Chondrocyte (in vitro differentiated cells): ENCODE data around the gene DDO. TPM values are rescaled to one million over a fixed set of nuclear protein-coding genes. Genes with fewer than 3 reads are reported as not detected.

ENCODE experiments used
- DNase-seq: peaks from one replicate; pipeline ENCODE4 v3.0.0; 2021; ENCODE audit warnings: mixed read lengths, low spot score
- H3K27ac Mint-ChIP-seq: one replicate; pipeline ENCODE4 v1.8.0; 2021; ENCODE audit warnings: mild to moderate bottlenecking, moderate library complexity, mixed read lengths; ENCODE audit not compliant: unreplicated experiment
- H3K27me3 Mint-ChIP-seq: 2 replicates; pipeline ENCODE4 v1.8.0; 2021; ENCODE audit warnings: low read depth, mixed read lengths
- H3K36me3 Mint-ChIP-seq: 2 replicates; pipeline ENCODE4 v1.8.0; 2021; ENCODE audit warnings: low read depth, mixed read lengths
- H3K4me1 Mint-ChIP-seq: 2 replicates; pipeline ENCODE4 v1.8.0; 2021; ENCODE audit warnings: low read depth, mild to moderate bottlenecking, mixed read lengths
- H3K4me3 Mint-ChIP-seq: one replicate; pipeline ENCODE4 v1.8.0; 2021; ENCODE audit warnings: mild to moderate bottlenecking, moderate library complexity, mixed read lengths; ENCODE audit not compliant: unreplicated experiment
- H3K9me3 Mint-ChIP-seq: 2 replicates; pipeline ENCODE4 v1.8.0; 2021; ENCODE audit warnings: low read depth, mixed read lengths
- total RNA-seq: library from RNA; stranded (reverse); gene quantifications from 3 replicates; pipeline ENCODE4 v1.2.1, GENCODE V29; 2021
- TF ChIP-seq, protein P1 (sequence below): fragments of 200-600 bp; sonication (generic); IDR thresholded peaks from 2 replicates; pipeline ENCODE4 v1.5.0; 2021; ENCODE audit warnings: antibody characterized with exemption, mild to moderate bottlenecking, moderate library complexity

DDO gene
- total RNA-seq, 1 donor from 2014 or later: not detected

DNA sequence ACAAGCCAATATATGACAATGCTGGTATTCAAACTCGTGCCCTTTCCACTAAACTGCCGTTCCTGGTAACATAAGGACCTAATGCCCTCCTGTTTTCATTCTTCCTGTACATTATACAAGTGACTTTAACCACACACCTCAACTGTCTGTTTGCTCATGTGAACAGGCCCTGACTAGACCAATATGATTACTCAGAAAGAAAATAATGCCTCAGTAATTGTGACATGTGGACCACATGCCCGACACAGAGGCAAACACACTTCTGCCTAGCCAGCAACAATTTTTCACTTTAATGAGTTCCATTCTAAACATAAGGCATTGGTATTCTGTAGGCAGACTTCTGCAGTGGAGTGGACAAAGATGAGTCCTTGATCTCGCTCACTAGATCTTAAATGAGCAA, 31.0 kb upstream of the DDO start:
- Mint-ChIP-seq H3K27ac (no peak overlapping the region), H3K27me3 (peaks cover 22% of the 10 kb centered on the region), H3K9me3 (no peaks in the 10 kb centered on the region), H3K4me1 (no peaks in the 10 kb centered on the region), H3K4me3 (no peak overlapping the region), H3K36me3 (no peaks in the 10 kb centered on the region)
- DNase-seq: no peak
- TF ChIP-seq, protein P1, sequence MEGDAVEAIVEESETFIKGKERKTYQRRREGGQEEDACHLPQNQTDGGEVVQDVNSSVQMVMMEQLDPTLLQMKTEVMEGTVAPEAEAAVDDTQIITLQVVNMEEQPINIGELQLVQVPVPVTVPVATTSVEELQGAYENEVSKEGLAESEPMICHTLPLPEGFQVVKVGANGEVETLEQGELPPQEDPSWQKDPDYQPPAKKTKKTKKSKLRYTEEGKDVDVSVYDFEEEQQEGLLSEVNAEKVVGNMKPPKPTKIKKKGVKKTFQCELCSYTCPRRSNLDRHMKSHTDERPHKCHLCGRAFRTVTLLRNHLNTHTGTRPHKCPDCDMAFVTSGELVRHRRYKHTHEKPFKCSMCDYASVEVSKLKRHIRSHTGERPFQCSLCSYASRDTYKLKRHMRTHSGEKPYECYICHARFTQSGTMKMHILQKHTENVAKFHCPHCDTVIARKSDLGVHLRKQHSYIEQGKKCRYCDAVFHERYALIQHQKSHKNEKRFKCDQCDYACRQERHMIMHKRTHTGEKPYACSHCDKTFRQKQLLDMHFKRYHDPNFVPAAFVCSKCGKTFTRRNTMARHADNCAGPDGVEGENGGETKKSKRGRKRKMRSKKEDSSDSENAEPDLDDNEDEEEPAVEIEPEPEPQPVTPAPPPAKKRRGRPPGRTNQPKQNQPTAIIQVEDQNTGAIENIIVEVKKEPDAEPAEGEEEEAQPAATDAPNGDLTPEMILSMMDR: no peak

DNA sequence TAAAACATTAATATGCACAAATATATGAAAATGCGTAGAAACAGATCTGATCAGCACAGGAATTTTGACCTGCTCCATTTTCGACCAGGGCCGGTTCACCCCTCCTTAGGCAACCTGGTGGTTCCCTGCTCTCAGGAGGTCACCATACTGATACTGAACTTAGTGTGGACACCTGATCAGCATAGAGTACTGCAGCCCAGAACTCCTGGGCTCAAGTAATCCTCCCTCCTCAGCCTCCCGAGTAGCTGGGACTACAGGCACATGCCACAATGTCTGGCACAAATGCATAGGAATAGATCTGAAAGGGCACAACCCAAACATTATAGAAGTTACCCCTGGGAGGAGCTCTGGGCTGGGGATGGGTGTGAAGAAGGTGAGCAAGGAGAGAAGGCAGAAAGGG, 24.7 kb upstream of the DDO start:
- Mint-ChIP-seq H3K27me3 (peaks cover 24% of the 10 kb centered on the region), H3K27ac (no peak overlapping the region), H3K4me3 (no peak overlapping the region), H3K9me3 (peaks cover 7% of the 10 kb centered on the region), H3K36me3 (peaks cover 2% of the 10 kb centered on the region), H3K4me1 (no peaks in the 10 kb centered on the region)
- DNase-seq: no peak
- TF ChIP-seq, protein P1: no peak

DNA sequence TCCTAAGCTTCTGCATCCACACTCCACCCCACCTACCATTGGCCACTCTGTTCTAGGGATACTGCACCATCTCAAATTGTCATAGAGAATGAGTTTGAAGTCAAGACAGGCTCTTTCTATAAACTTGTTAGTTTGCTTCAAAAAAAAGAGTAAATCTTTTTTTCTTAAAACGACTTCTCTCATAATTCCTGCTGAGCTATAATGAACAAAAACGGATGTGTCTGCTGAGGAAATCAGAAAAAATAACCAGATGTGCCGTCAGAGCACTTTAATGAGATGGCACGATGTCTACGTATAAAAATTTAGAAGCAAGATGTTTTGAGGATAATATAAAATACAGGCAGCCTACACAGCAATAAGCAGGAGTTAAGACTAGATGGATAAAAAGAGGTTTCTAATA, 24.0 kb upstream of the DDO start:
- Mint-ChIP-seq H3K4me1 (no peaks in the 10 kb centered on the region), H3K27me3 (peaks cover 21% of the 10 kb centered on the region), H3K9me3 (peaks cover 8% of the 10 kb centered on the region), H3K36me3 (peaks cover 2% of the 10 kb centered on the region), H3K27ac (no peak overlapping the region), H3K4me3 (no peak overlapping the region)
- no peak for DNase-seq
- TF ChIP-seq, protein P1: no peak

DNA sequence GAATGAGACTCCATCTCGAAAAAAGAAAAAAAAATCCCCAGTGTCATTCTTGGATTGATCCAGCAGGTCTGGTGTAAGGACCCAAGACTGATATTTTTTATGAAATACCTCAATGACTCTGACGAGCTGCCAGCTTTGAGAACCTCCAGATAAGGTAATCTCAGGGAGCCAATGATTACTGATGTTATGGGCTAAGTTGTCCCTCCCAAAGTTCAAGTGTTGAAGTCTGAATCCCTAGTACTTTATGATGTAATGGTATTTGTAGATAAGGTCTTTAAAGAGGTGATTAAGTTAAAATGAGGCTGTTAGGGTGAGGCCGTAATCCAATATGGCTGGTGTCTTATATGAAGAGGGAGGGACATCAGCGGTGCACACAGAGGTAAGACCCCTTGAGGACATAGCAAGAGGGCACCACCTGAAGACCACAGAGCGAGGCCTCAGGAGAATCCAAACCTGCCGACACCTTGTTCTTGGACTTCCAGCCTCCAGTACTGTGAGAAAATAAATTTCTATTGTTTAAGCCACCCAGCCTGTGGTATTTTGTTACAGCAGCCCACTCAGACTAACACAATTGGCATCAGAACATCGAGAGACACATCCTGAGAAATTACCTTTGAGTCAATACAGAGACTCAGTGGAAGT, 19.7 kb upstream of the DDO start:
- Mint-ChIP-seq H3K27me3 (peaks cover 13% of the 10 kb centered on the region), H3K4me1 (no peaks in the 10 kb centered on the region), H3K4me3 (no peak overlapping the region), H3K9me3 (peaks cover 8% of the 10 kb centered on the region), H3K27ac (no peak overlapping the region), H3K36me3 (peaks cover under 1% of the 10 kb centered on the region)
- DNase-seq: no peak
- TF ChIP-seq, protein P1: no peak

DNA sequence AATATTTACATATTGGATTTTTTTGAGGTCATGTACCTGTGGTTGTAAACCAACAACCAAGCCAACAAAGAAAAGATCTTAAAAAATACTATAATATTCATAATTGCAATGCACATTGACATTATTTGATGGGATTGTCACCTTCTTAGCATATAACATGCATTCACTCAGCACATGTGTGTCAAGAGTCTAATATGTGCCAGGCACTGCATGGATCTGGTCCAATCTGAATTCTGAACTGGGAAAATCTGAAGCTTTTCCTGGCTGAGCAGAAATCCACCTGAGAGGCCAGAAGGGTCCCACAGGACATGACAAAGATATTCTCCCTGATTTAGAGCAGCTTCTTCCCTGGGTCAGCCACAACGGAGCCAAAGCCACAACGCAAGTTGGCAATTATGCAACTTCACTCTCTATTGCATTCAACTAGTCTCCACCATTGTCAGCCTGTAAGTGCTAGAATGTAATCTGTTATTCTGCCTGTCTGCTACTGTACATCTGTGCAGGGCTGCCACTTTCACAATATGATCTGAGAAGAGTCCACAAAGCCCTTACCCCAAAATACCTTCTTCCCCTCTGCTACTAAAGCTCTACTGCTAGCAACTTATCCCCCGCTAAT, 17.0 kb upstream of the DDO start:
- peaks cover 26% of the 10 kb centered on the region for H3K27me3 Mint-ChIP-seq
- H3K27ac Mint-ChIP-seq: no peak overlapping the region
- DNase-seq: no peak
- H3K9me3 Mint-ChIP-seq: peaks cover 8% of the 10 kb centered on the region
- TF ChIP-seq, protein P1: no peak
- H3K4me3 Mint-ChIP-seq: no peak overlapping the region
- no peaks in the 10 kb centered on the region for H3K36me3 Mint-ChIP-seq
- no peaks in the 10 kb centered on the region for H3K4me1 Mint-ChIP-seq
